ENCODE measurements around the gene FGF22.
A peak's percentile ranks its signal among the peaks of the same experiment; 100 is the strongest.
"Not testable (repeated sequence)": the region's sequence is repeated elsewhere in the genome, so short reads cannot be mapped to it uniquely, and the experiment has no call there.

FGF22 gene

DNA sequence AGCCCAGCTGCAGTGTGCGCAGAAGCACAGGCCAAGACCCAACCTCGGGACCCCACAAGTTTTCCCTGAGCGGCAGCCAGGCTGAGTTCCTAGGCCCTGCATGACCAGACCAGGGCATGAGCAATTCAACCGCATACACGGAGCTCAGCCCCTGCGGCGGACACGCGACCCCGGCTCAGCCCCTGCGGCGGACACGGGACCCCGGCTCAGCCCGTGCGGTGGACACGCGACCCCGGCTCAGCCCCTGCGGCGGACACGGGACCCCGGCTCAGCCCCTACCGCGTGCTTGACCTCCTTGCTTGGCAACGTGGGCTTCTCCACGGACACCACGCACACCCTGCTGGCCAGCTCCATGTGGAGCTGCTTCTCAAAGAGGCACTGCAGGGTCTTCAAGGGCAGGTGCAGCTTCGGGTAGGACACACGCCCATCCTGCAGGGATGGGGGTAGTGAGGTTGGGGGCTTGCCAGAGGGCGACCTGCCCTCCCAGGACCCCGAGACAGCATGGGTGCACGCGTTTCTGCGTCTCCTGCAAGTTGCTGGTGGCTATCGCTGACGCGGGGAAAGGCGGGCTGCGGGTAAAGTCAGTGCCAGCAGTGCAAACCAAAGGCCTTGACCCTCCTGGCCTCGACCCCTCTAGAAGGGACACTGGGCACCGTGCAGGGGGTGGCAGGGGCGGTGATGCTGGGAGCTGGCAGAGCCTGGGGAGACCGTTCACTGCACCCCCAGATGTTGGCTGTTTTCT is 16.3 kb upstream of the FGF22 start:
- TF ChIP-seq, protein P1, sequence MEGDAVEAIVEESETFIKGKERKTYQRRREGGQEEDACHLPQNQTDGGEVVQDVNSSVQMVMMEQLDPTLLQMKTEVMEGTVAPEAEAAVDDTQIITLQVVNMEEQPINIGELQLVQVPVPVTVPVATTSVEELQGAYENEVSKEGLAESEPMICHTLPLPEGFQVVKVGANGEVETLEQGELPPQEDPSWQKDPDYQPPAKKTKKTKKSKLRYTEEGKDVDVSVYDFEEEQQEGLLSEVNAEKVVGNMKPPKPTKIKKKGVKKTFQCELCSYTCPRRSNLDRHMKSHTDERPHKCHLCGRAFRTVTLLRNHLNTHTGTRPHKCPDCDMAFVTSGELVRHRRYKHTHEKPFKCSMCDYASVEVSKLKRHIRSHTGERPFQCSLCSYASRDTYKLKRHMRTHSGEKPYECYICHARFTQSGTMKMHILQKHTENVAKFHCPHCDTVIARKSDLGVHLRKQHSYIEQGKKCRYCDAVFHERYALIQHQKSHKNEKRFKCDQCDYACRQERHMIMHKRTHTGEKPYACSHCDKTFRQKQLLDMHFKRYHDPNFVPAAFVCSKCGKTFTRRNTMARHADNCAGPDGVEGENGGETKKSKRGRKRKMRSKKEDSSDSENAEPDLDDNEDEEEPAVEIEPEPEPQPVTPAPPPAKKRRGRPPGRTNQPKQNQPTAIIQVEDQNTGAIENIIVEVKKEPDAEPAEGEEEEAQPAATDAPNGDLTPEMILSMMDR (IDR thresholded peaks at IDR 0.05; ENCODE audit: low read length, missing control alignments), result no peak
- DNase-seq (ENCODE audit: low read depth), result no peak
- no peak overlapping the region for H3K4me3 ChIP-seq (replicated peaks; ENCODE audit: low read depth, low read length)

GRCh38 chr19:623974-624373 is 15.7 kb upstream of the FGF22 start:
- TF ChIP-seq, protein P1 (IDR thresholded peaks at IDR 0.05; ENCODE audit: low read length, missing control alignments), result no peak
- H3K4me3 ChIP-seq (replicated peaks; ENCODE audit: low read depth, low read length), result no peak overlapping the region
- peak; percentile 68 for DNase-seq (ENCODE audit: low read depth)

DNA sequence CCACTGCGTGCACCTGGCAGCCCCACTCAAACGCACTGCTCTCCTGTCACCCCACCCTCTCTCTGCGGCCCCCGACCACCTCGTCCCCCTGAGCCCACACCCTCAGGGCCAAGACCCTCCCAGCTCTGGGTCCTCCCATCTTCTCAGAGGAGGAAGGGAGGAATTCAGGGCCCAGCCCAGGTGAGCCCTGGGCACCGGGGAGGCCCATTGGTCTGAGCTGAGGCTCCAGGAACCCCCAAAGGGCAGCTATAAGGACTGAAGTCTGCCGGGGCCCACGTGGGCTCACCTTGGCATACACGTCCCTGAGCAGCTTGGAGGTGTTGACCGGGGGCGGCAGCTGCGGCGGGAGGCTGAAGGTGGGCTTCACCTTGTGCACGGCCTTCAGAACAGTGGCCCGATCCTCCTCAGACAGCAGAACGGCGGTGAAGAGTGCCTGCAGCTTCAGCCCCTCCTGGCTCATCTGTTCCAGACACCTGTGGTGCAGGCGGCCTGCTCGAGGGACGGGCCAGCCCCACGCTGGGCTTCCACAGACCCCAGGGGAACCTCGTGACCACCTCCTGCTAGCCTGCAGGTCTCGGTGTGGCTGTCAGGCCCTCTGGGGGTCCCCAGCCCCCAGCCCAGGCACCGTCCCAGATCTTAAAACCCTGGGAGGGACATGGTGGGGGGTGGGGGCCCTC is 15.1 kb upstream of the FGF22 start:
- DNase-seq (ENCODE audit: low read depth), result no peak
- TF ChIP-seq, protein P1 (IDR thresholded peaks at IDR 0.05; ENCODE audit: low read length, missing control alignments), result no peak
- no peak overlapping the region for H3K4me3 ChIP-seq (replicated peaks; ENCODE audit: low read depth, low read length)

- no peak for DNase-seq (ENCODE audit: low read depth)
- TF ChIP-seq, protein P1 (IDR thresholded peaks at IDR 0.05; ENCODE audit: low read length, missing control alignments), result no peak
- no peak overlapping the region for H3K4me3 ChIP-seq (replicated peaks; ENCODE audit: low read depth, low read length)
These were observed 14.4 kb upstream of the FGF22 start for GRCh38 chr19:625257-625656.

GRCh38 chr19:626566-626965 is 13.1 kb upstream of the FGF22 start:
- not testable (repeated sequence) for H3K4me3 ChIP-seq (replicated peaks; ENCODE audit: low read depth, low read length); DNase-seq (ENCODE audit: low read depth)

- DNase-seq (ENCODE audit: low read depth), result no peak
- no peak overlapping the region for H3K4me3 ChIP-seq (replicated peaks; ENCODE audit: low read depth, low read length)
- TF ChIP-seq, protein P1 (IDR thresholded peaks at IDR 0.05; ENCODE audit: low read length, missing control alignments), result peak; percentile 20
These were observed 11.5 kb upstream of the FGF22 start for GRCh38 chr19:628168-628567.

DNA sequence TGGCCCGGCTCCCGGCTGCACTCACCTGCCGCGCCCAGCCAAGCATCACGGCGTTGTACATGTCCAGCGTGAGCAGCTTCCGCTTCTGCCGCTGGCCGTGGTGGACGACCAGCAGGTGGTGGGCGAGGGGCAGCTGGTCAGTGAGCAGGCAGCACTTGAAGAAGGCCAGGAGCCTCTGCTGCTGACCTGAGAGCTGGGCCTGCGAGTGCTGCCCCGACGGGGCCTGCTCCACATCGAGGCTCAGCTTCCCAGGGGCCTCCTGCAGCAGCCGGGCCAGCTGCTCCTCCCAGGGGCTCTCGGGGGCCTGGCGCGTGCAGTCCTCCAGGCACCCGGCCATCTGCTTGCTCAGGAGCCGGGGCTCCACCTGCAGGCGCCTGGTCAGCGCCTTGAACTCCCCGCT is 10.2 kb upstream of the FGF22 start:
- DNase-seq (ENCODE audit: low read depth), result not testable (repeated sequence)

More for the DNA sequence above, 10.2 kb upstream of the FGF22 start:
- not testable (repeated sequence) for H3K4me3 ChIP-seq (replicated peaks; ENCODE audit: low read depth, low read length)
